ENCODE data around the gene DIAPH2.

GRCh38 chrX:97401154-97401553, 716.5 kb downstream of the DIAPH2 start:
- TF ChIP-seq CTCF (IDR thresholded peaks at IDR 0.05) (no peak), EZH2 (IDR thresholded peaks at IDR 0.05; ENCODE audit: borderline replicate concordance, insufficient read depth, low read depth, low read length, poor library complexity, severe bottlenecking) (no peak)

Data from B cell (primary cell).